Stimulated activated CD4-positive, alpha-beta T cell treated with anti-CD3 and anti-CD28 coated beads, Interleukin-4, amount 100 ng/mL, for 24 hours (primary cell): ENCODE data around the gene TOX4.

Source experiments
- DNase-seq: peaks from one replicate; pipeline ENCODE4 v3.0.0-alpha.2; 2020

The TOX4 gene

DNA sequence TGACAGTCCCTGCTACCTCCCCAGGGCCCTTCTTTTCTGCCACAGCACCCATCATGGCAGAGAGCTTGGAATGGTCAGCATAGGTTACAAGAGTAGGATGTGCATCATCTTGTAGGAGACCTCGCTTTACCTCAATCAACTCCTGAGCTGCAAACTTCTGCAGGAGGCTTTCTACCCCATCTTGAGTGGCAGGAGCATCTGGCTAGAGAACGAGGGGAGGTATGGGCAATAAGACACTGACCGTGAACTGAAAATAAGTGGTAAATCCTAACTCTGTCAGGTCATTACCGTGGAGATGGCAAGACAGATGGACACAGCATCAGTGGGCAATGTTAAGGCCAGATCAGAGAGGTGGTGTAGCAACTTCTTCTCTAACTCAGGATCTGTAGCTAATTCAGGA is 26.4 kb downstream of the TOX4 start:
- no peak for DNase-seq

DNA sequence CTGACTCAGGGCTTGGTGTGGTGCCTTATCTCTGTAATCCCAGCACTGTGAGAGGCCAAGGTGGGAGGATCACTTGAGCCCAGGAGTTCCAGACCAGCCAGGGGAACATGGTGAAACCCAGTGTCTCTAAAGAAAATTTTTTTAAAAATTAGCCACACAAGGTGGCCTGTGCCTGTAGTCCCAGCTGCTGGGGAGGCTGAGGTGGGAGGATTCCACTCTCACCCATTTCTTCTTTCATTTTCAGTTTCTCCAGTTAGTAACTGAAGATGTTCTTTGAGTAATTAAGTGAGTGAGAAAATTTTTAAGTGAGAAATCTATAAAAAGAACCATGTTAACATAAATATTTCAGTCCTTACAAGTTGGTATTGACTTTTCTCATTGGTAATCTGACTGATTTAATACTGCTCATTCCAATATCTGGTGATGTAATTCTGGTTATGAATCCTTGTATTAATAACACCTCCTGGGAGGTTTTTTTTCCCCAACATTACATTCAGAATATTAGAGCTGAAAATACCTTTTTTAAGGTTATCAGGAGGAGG is 28.1 kb downstream of the TOX4 start:
- peak; percentile 36 for DNase-seq

DNA sequence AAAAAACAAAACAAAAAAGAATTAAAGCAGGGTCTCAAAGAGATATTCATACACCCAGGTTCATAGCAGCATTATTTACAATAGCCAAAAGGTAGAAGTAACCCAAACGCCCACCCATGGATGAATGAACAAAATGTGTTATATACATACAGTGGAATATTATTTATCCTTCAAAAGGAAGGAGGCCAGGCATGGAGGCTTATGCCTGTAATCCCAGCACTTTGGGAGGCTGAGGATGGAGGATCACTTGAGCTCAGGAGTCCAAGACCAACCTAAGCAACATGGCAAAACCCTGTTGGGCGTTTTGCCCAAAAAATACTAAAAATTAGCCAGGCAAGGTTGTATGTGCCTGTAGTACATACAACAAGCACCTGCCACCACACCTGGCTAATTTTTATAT is 29.6 kb downstream of the TOX4 start:
- DNase-seq = no peak

DNA sequence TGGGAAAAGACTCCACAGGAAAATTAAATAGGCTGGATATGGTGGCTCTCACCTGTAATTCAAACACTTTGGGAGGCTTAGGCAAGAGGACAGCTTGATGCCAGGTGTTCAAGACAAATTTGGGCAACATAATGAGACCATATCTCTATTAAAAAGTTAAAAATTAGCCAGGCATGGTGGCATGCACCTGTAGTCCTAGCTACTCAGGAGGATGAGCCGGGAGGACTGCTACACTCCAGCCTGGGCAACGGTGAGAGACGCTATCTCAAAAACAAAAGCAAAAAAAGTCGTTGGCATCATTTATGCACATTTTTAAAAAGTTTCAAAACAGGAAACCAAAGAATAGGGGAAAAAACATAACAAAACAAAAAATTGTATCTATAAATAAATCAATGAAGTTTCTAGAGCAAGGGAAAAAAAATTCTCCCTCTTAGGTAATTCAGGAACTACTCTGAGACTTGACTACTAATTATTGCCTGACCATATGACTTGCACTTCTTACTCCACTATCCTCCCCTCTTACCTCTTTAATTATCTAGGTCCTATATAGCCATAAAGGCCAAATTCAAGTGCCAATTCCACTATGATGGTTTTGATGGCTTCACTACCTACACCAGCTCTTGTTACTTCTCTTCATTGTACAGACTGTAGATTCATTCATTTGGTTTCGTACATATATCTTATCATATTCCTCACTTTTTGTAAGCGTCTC is 32.6 kb downstream of the TOX4 start:
- no peak for DNase-seq

DNA sequence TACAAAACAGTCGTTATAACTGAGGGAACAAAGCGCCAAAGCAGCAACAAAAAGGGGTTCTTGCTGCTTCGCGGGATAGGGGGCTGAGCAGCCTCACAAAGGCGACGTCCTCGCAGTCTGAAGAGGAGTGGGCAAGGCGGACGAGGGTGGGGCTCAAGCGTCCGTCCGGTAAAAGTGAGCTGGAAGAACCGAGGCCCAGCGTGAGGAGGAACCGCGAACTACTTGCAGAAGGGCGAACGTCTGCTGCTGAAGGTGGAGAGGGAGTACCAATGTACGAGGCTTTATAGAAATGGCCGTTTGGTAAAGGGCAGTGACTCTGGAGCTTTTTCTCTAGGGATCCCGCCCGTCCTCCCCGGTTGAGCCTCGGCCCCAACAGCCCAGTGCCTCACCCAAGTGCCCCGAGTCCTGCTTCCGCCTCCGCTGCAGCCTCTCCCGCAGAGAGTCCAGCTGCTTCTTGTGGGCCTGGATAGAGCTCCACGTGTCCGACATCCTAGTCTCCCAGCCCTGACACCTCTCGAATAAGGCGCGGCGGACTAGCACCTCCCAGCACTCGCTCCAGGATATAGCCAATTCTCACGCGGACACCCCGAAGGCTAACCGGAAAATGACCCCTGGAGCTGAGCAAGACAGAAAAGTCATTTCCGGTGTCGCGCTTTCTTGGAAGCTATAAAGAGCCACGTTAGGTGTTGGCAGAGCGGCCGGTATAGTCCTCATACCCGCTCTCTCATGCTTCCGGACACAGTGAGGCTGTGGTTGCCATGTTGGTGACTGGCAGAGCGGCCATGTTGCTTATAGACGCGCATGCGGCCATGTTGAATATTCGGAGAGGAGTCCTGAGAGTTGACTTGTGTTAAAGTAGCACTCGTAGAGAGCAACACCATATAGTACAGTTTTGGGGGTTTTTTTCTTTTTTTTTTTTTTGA is 34.0 kb downstream of the TOX4 start, which contains the start of gene METTL3:
Gene METTL3 (minus strand): TSS at position 606 of the 923 bp plus-strand sequence. CDS start 117 bp downstream, at position 489.
- peak; percentile 96 for DNase-seq

DNA sequence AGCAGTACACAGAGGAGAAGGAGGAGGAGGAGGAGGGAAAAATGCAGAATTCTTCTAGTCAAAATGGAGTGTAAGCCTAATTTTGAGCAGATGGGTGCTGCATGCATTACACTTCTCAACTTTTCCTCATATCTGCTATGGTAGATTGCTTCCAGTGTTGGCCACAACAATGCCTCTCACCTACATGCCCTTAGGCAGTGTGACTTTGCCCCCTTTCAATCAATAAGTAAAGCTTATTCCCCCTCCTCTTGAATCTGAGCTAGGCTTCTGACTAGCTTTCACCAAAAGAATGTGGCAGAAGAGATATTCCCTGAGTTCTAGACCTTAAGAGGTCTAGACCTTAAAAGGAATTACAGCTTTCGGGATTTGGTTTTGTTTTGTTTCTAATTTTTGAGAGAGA is 37.3 kb downstream of the TOX4 start:
- DNase-seq = no peak

DNA sequence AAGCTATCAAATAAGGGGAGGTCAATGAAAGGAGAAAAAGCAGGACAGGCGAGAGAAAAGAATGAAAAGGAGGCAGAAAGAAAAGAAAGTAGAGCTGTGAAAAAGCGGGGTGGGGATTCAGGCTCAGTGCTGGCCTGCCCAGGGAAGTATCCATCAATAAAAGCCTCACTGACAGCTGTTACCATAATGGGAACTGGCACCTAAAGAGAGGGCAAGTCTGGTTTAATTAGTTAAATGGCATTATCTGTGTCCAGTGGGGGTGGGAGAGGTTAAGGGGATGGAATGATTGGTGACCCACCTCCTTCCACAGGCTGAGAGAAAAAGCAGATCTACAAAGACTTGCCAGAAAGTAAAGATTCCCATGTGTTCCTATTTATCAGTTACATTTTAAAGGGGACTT is 41.7 kb downstream of the TOX4 start:
- DNase-seq = no peak

DNA sequence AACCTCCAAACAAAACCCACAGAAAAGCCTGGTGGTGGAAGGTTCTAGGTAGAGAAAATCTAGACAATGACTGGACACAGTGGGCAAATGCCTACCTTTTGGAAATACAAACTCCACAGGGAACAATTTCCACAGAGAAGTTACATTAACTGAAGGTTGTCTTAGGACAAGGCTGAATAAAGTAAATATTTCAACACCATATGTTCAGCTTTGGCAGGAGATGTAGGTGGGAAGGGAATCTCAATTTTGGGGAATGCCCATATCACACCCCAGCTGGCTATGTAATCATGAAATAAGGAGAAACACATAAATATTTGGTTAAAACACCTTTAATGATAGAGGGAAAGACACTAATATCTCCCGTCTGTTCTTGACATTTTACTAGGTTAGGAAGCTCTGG is 43.8 kb downstream of the TOX4 start:
- no peak for DNase-seq

DNA sequence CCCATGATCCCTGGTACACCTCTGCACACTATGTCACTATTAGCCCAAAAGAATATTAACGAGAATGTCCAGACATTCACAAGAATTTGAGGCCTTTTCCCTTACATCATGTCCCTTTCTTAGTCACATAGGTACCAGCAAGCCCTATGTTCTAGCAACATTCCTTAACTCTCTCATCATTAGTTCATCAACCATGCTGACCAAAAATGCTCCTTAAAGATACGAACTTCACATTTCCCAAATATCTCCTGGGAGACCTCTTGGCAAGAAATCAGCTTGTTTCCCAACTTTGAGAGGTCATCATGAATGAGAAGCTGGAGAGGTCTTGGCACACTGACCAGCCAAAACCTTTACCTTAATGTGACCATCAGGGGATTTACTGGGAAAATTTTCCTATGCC is 44.5 kb downstream of the TOX4 start:
- no peak for DNase-seq

DNA sequence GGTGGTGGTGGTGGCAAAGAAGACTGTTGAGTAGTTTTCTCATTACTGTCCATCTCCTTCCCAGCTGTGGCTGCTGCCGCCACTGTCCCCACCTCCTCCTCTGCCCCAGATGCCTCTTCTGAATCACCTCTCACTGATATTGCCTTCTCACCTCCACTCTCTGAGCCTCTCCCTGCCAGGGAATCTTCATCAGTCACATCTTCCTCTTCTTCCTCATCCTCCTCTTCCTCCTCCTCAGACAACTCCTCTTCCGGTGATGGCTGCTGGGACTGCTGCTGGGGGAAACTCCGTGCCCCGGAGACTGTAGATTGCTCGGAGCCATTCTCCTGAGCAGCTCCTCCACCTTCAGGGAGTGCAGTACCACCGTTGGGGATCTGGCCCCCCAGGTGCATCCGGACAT is 46.2 kb downstream of the TOX4 start:
- DNase-seq = no peak

DNA sequence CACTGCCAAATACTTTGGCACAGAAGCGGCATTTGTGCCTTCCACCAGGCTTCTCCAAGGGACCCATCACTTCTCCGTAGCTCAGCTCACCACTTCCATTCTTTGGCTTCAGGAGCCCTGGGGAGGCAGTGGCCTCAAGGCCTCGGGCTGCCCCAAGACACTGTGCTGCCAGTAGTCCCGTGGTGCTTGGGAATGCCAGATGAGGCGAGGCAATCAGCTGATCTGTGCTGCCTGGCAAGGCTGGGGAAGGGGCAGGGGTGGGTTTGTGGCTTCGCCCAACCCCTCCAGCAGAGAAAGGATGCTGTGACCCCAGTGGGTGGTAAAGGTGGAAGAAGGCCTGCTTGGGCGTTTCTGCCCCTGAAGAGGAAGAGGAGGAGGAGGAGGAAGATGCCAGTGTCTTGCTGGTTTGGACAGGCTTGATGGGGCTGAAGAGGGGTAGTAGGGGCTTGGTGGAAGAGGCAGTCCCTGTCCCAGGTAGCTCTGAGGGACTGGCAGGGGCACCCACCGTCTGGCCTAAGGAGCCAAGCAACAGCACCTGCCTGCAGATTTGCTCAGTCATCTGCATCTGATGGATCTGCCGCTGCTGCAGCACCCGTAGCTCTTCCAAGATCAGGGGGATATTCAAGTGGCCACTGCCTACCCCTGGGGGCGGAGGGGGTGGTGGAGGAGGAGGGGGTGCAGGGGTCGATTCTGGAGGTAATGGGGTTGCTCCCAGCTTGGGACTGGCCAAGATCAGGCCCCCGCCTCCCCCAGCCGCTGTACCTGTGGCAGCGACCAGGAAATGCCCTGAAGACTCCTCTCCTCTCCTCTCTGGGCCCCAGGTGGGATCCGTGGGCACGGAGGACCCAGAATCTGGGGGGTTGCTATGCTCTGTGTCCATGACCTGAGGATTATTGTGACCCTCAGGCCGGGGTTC is 47.8 kb downstream of the TOX4 start:
- DNase-seq = no peak

DNA sequence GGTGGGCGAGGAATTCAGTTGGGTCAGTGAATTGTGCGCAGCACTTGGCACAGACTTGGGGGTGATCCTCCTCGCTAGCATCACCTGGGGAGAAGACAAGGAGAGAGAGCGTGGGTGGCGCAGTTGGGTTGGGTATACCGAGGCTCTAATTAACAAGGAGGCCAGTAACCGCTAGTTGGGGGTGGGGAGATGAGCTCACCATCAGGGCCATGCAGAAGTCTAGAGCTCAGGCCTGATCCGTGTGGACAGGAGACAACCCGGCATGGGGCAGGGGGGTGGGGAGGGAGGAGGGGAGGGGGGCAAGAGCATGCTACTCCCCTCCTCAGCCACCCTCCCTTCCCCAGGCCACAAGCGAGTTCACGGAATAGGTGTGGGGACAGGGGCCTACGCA is 48.6 kb downstream of the TOX4 start:
- no peak for DNase-seq

DNA sequence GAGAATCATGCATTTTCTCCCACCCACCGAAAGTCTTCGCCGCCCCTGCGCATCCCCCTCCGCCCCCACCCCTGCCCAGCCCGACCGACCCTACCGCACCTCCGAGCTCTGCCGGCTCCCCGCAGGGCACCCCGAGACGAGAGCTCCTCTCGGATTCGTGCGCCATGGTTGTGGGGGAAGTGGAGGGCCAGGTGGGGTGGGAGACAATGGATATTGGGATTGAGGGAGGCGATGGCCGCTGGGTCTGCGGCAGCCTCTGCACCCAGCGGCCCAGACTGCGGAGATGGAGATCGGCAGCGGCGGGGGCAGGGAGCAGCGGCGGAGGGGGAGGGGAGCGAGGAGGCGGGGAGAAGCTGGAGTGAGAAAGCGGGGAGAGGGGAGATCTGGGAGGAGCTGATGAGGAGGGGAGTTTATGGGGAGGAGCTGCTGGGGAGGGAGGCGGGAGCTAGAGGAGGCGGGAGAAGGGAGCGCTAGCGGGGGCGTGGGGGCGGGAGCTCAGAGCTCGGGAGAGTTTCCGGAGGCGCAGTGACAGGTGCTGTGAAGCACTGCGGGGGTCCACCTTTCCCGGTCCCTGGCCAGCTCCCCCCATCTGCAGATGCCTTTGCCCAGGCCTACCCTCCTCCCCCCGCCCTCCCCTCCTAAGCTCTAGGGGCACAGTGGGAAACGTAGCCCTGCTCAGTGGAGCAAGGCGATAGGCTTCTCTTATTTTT is 49.1 kb downstream of the TOX4 start, which contains the start of gene SALL2:
Gene SALL2 (minus strand): TSS at position 385 of the 710 bp plus-strand sequence. CDS start 219 bp downstream, at position 166.
- peak; percentile 69 for DNase-seq

DNA sequence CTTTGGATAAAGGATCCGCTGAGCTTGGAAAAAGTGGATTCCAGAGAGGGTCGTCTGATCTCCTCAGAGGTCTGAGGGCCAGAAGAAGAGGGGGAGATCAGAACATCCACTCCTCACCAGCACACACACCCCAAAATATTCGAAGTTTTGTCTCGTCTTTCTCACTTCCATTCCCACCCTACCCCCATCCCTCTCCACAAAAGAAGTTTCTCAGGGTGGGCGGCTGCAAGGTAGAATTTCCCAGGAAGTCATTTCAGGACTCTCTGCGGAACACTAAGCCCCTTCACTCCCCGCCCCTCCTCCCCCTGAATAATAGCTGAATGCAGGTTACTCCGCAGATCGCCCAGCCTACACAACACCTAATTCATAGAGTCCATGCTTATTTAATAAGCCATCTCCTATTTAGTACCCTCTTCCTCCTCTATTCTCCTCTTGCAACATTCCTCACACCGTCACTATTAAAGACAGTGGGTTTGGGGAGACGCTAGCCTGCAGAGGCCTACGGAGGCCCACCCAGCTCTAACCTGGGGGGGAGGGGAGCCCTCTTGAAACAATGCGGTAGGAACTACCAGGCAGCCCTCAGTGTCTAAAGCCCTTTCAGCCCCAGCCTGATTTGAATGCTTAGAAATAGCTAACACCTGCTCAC is 49.8 kb downstream of the TOX4 start:
- DNase-seq = no peak

DNA sequence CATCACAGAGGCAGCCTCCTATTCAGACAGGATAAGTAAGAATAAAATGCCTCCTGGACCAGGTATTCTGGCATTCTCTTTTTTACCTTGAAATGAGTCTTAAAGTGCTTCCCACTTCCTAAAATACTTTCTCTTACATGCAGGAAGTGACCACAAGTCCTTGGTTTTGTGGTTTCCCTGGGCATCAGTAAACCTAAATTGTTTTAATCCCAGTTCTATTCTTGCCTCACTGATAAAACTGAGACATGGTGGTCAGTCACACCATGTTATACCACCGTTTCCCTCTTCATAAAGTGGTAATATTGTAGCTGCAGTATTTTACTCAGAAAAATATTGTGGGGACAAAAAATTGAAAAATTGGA is 50.3 kb downstream of the TOX4 start:
- DNase-seq = no peak

DNA sequence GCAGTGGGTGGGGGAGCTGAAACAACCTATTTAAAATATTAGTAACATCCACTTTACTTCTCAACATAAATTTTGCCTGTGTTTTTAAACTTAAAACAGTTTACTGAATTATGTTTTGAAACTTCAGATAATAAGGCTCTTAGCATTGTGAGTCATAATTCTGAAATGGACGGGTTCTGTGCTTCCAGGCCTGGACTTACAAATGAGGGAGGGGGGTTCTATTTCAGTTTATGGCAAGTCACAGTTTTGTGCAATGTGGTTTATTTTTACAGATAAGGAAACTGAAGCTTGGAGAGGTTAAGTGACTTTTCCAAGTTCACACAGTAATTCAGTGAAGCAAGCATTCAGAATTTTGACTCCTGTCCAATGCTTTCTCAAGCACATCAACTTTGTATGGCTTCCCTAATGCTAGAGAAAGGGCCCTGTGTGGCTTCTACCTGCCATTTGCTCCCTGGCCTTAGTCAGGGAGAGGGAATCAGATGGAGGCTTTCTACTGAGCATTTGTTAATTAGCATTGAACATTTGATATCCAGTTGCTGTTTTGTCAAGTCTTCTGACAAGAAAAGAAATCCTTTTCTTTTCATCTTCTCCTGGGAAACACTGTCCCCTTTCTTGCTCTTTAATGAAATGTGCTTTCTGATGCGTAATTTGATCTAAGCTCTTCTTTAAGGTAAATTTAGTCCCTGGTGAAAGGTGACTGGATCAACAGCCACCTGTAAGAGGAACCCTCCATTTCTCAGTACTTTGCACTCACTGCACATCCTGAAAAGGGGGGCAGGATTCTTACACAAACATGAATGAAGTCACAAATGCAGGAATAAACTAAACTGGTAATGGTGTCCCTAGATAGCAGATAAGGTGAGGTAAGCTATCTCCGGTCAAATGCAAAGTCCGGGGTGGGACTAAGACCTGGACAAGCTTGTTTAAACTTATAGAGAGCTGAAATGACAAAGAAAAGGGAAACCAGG is 51.7 kb downstream of the TOX4 start:
- no peak for DNase-seq

DNA sequence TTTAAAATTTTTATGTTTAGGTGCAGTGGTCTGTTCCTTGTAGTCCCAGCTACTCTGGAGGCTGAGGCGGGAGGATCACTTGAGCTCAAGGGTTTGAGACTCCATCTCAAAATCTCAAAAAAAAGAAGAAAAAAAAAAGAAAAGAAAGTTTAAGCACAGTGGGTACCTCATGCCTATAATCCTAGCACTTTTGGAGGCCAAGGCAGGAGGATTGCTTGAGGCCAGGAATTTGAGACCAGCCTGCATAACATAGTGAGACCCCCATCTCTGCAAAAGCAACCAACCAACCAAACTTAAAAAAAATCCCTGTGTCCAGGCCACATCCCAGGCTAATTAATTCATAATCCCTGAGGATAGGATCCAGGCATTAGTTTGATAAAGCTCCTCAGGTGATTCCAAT is 52.5 kb downstream of the TOX4 start:
- DNase-seq = no peak

DNA sequence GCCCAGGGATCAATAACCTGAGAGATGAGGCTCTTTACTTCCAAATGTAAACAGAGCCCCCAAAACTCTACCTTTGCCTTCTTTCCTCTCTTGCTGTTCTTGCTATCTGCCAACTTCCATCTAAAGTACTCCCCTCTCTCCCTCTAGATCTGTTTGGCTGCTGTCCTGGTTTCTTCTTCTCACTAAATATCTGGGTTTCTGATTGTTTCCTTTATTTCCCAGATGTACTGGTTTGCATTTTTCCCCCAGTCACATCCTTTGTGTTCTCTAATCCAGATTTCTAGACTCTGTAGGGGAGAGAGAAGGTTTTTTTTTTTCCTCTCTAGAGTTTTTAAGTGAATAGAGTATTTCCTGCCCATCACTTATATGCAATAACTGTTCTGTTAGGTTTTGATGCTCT is 56.3 kb downstream of the TOX4 start:
- DNase-seq = no peak

DNA sequence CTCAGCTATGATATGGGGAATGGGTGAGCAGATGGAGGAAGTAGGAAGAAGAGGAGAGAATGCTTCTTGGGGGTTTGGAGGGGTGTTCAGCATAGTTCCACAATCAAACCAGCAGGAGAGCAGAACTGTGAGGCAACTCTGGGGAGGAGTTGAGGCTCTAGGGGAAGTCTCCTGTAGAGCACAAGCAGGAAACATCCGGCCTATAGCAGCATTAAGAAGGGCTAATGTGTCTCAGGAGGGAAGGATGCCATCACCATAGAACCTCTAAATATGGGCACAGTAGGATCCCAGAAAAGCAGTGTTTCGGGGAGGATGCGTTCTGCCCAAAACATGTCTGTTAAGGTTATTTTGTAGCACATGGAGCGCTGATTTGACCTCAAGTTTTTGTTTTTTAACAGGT is 57.6 kb downstream of the TOX4 start:
- DNase-seq = no peak
